CD14-positive monocyte (primary cell): ENCODE results near the gene CPN1. TPM values are rescaled to one million over a fixed set of nuclear protein-coding genes. Genes with fewer than 3 reads are reported as not detected.

Source experiments
- DNase-seq, 3 donors: peaks; one replicate each; pipeline ENCODE4 v3.0.0-alpha.2; 2011 to 2022
- H2AFZ ChIP-seq: 2 replicates; pipeline ENCODE4 v1.6.0; 2012; ENCODE audit warnings: mild to moderate bottlenecking, low read depth, low read length, inconsistent platforms; ENCODE audit not compliant: insufficient read depth, poor library complexity, severe bottlenecking
- H3K27ac ChIP-seq, 2 donors: 1 replicate in 1 of 2; 2 replicates in 1 of 2; pipeline ENCODE4 v1.5.1; 2012 to 2013; ENCODE audit warnings: low read length in 2 of 2, control low read depth in 1 of 2, inconsistent platforms in 1 of 2, low read depth in 1 of 2, mild to moderate bottlenecking in 1 of 2
- H3K27me3 ChIP-seq, 2 donors: one replicate each; pipeline versions ENCODE4 v1.6.0 to v1.6.1; 2011 to 2013; ENCODE audit warnings: low read length in 2 of 2; ENCODE audit not compliant: control insufficient read depth in 2 of 2, insufficient read depth in 2 of 2
- H3K36me3 ChIP-seq, 2 donors: replicated peaks in 1 of 2; 1 replicate in 1 of 2; 2 replicates in 1 of 2; pipeline versions ENCODE4 v1.5.1 to v1.6.1; 2012 to 2013; ENCODE audit warnings: low read length in 2 of 2, control low read depth in 1 of 2, inconsistent platforms in 1 of 2, mild to moderate bottlenecking in 1 of 2; ENCODE audit not compliant: insufficient read depth in 2 of 2, control insufficient read depth in 1 of 2
- H3K4me1 ChIP-seq, 2 donors: 1 replicate in 1 of 2; 2 replicates in 1 of 2; pipeline versions ENCODE4 v1.5.1 to v1.6.1; 2012 to 2013; ENCODE audit warnings: low read length in 2 of 2, control low read depth in 1 of 2, inconsistent platforms in 1 of 2, mild to moderate bottlenecking in 1 of 2, moderate library complexity in 1 of 2; ENCODE audit not compliant: insufficient read depth in 2 of 2, control insufficient read depth in 1 of 2
- H3K4me2 ChIP-seq: replicated peaks from 2 replicates; pipeline ENCODE3; 2012; ENCODE audit warnings: low read length, moderate library complexity, mild to moderate bottlenecking; ENCODE audit not compliant: poor library complexity, severe bottlenecking; ENCODE audit errors: extremely low read depth
- H3K4me3 ChIP-seq, 3 experiments: fragments of 200-600 bp in 1 of 3; sonication (generic) in 1 of 3; replicated peaks in 1 of 3; 1 replicate in 2 of 3; 2 replicates in 1 of 3; pipeline ENCODE4 v1.5.1; 2011 to 2013; ENCODE audit warnings: low read length in 3 of 3, mild to moderate bottlenecking in 3 of 3, control low read depth in 2 of 3, low read depth in 2 of 3, inconsistent platforms in 1 of 3, moderate library complexity in 1 of 3
- H3K79me2 ChIP-seq: 2 replicates; pipeline ENCODE4 v1.6.0; 2012; ENCODE audit warnings: mild to moderate bottlenecking, control low read depth, inconsistent platforms, low read length, moderate library complexity; ENCODE audit not compliant: insufficient read depth
- H3K9ac ChIP-seq: 2 replicates; pipeline ENCODE4 v1.6.0; 2017; ENCODE audit warnings: low read length, mild to moderate bottlenecking; ENCODE audit not compliant: insufficient read depth, poor library complexity, severe bottlenecking
- H3K9me3 ChIP-seq, 2 donors: replicated peaks in 1 of 2; 1 replicate in 1 of 2; 2 replicates in 1 of 2; pipeline versions ENCODE4 v1.5.1 to v1.6.1; 2012 to 2013; ENCODE audit warnings: low read length in 2 of 2, control low read depth in 1 of 2; ENCODE audit not compliant: control insufficient read depth in 1 of 2, insufficient read depth in 1 of 2
- H4K20me1 ChIP-seq: 2 replicates; pipeline ENCODE4 v1.6.0; 2012; ENCODE audit warnings: mild to moderate bottlenecking, low read length, control low read depth, moderate library complexity; ENCODE audit not compliant: insufficient read depth
- H3K27ac Mint-ChIP-seq, 7 donors: one replicate each; pipeline ENCODE4 v1.8.0; 2020; ENCODE audit warnings: mild to moderate bottlenecking in 7 of 7, mixed read lengths in 7 of 7, moderate library complexity in 6 of 7, inconsistent platforms in 2 of 7
- H3K27me3 Mint-ChIP-seq, 3 donors: one replicate each; pipeline ENCODE4 v1.8.0; 2021 to 2022; ENCODE audit warnings: low read depth in 3 of 3, mild to moderate bottlenecking in 3 of 3, mixed read lengths in 3 of 3, moderate library complexity in 3 of 3, inconsistent platforms in 1 of 3
- H3K36me3 Mint-ChIP-seq, 2 donors: one replicate each; pipeline ENCODE4 v1.8.0; 2020; ENCODE audit warnings: mixed read lengths in 2 of 2, inconsistent platforms in 1 of 2, mild to moderate bottlenecking in 1 of 2
- H3K4me1 Mint-ChIP-seq: one replicate; pipeline ENCODE4 v1.8.0; 2020; ENCODE audit warnings: mild to moderate bottlenecking, mixed read lengths
- H3K4me3 Mint-ChIP-seq, 2 donors: one replicate each; pipeline ENCODE4 v1.8.0; 2020; ENCODE audit warnings: mild to moderate bottlenecking in 2 of 2, mixed read lengths in 2 of 2, moderate library complexity in 1 of 2
- H3K9me3 Mint-ChIP-seq, 7 donors: one replicate each; pipeline ENCODE4 v1.8.0; 2020 to 2022; ENCODE audit warnings: mixed read lengths in 7 of 7, mild to moderate bottlenecking in 6 of 7, moderate library complexity in 6 of 7, inconsistent platforms in 2 of 7
- WGBS: methylation state at CpG from one replicate; pipeline ENCODE4 v1.1.5; 2013; ENCODE audit warnings: missing lambda C conversion rate; ENCODE audit not compliant: insufficient coverage; 5-methylcytosine and 5-hydroxymethylcytosine counted together
- intact Hi-C, 2 donors: fragments of 100-400 bp; cut with micrococcal nuclease; formaldehyde crosslinking; loops; one replicate each; pipeline versions ENCODE4 v1.15.0 to v1.15.1; 2023
- polyA plus RNA-seq, 3 donors: library from polyadenylated mRNA; depleted of rRNA in 1 of 3; unstranded in 2 of 3; stranded (reverse) in 1 of 3; fragments of 300-500 nt in 2 of 3; fragments of >200 nt in 1 of 3; fragmentation: Illumina TruSeq in 2 of 3; gene quantifications; 1 replicate in 2 of 3; 2 replicates in 1 of 3; pipeline ENCODE4 v1.2.3, GENCODE V29; 2012 to 2021
- TF ChIP-seq, protein P1 (sequence below): fragments of 200-600 bp; IDR thresholded peaks from one replicate; pipeline ENCODE4 v1.8.0; 2022; ENCODE audit warnings: antibody characterized with exemption, mild to moderate bottlenecking

CPN1 gene
- polyA plus RNA-seq, 3 donors: not detected

DNA sequence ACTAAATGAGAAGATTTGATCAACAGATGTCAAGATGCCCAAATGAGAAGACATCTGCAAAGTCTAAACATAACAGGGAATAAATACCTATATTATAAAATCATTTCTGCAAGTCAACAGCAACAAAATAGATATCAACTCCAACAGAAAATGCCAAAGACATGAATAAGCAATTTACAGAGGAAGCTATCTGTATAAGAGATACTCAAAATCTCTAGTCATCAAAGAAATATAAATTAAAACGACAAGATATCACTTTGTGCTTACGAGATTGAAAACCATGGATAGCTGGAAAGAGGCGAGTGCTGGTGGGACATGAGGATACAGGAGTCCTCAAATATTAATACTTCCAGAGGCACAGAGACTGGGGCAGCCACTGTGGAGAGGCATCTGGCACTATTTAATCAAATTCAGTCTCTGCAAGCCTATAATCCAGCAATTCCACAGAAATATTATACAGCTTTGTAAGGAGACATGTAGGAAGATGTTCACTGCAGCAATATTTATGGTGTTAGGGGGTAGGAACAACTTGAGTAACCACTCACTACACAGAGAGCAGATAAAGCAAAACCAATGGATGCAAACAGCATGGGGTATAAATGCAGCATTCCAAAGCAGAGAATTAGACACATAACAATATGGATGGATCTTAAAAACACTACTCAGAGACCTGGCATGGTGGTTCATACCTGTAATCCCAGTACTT, 76.7 kb downstream of the CPN1 start:
- H3K27ac Mint-ChIP-seq: peak overlapping the region in 1 of 7 donors; percentile 3

DNA sequence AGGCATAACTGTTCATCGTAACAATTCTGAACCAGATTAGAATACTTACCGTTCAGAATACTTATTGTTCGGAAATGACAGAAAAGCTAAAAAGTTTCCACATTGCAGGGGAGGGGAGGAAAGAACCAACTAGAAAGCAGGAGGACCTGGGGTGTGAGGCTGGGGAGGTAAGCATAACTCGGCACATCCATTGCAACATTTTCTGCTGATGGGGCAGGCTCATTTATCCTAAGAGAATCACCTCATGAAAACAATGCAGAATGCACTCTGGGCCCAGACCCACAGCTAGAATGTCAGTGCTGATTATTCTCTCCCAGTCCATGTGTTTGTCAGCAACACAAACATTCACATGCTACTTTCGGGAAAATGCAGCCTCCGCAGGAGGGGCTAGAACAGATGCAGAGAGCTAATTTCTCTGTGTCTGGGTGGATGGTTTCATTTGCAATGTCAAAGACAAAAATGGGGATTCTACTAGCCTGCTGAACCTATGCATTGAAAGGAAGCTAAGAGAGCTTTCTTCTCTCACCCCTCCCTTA, 81.5 kb downstream of the CPN1 start:
- Histone ChIP-seq H3K36me3 (peaks cover 0 to 5% of the 10 kb centered on the region in 2 donors), H3K4me3 (no peak overlapping the region), H3K9me3 (no peaks in the 10 kb centered on the region), H3K9ac (no peak overlapping the region), H3K79me2 (peaks cover 27% of the 10 kb centered on the region), H2AFZ (no peak overlapping the region), H3K4me1 (peaks cover 3 to 4% of the 10 kb centered on the region in 2 donors), H3K4me2 (no peak overlapping the region), H4K20me1 (peaks cover 1% of the 10 kb centered on the region), H3K27ac (no peak overlapping the region), H3K27me3 (no peaks in the 10 kb centered on the region)
- no peak for DNase-seq
- TF ChIP-seq, protein P1, sequence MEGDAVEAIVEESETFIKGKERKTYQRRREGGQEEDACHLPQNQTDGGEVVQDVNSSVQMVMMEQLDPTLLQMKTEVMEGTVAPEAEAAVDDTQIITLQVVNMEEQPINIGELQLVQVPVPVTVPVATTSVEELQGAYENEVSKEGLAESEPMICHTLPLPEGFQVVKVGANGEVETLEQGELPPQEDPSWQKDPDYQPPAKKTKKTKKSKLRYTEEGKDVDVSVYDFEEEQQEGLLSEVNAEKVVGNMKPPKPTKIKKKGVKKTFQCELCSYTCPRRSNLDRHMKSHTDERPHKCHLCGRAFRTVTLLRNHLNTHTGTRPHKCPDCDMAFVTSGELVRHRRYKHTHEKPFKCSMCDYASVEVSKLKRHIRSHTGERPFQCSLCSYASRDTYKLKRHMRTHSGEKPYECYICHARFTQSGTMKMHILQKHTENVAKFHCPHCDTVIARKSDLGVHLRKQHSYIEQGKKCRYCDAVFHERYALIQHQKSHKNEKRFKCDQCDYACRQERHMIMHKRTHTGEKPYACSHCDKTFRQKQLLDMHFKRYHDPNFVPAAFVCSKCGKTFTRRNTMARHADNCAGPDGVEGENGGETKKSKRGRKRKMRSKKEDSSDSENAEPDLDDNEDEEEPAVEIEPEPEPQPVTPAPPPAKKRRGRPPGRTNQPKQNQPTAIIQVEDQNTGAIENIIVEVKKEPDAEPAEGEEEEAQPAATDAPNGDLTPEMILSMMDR: no peak
- H3K27ac Mint-ChIP-seq: no peak overlapping the region
- peaks cover 8% of the 10 kb centered on the region for H3K4me1 Mint-ChIP-seq
- intact Hi-C loops: no loop called here
- H3K4me3 Mint-ChIP-seq: no peak overlapping the region
- no CpG with 5 or more reads among the region's 6 CpGs for WGBS
- H3K36me3 Mint-ChIP-seq: peaks cover 7 to 12% of the 10 kb centered on the region in 2 donors
- H3K9me3 Mint-ChIP-seq: peaks cover 0 to 3% (median 0%) of the 10 kb centered on the region in 7 donors
- peaks cover 0 to 4% (median 3%) of the 10 kb centered on the region in 3 donors for H3K27me3 Mint-ChIP-seq

More for the DNA sequence above, 76.7 kb downstream of the CPN1 start:
- H3K36me3 ChIP-seq: peaks cover 0 to 5% of the 10 kb centered on the region in 2 donors
- TF ChIP-seq, protein P1: no peak
- H3K9me3 ChIP-seq: no peaks in the 10 kb centered on the region
- WGBS: no CpG with 5 or more reads among the region's 3 CpGs
- no peak overlapping the region for H3K27ac ChIP-seq
- H3K79me2 ChIP-seq: peaks cover 56% of the 10 kb centered on the region
- no peak for DNase-seq
- no peaks in the 10 kb centered on the region for H3K27me3 ChIP-seq
- peaks cover 38% of the 10 kb centered on the region for H3K4me1 Mint-ChIP-seq
- peaks cover 0 to 3% (median 0%) of the 10 kb centered on the region in 7 donors for H3K9me3 Mint-ChIP-seq
- peaks cover 13% of the 10 kb centered on the region for H4K20me1 ChIP-seq
- H3K9ac ChIP-seq: no peak overlapping the region
- peaks cover 4 to 12% of the 10 kb centered on the region in 2 donors for H3K36me3 Mint-ChIP-seq
- H3K4me3 Mint-ChIP-seq: no peak overlapping the region
- H3K4me2 ChIP-seq: no peak overlapping the region
- no peak overlapping the region for H2AFZ ChIP-seq
- H3K27me3 Mint-ChIP-seq: peaks cover 0 to 8% (median under 1%) of the 10 kb centered on the region in 3 donors
- H3K4me1 ChIP-seq: peaks cover 21 to 36% of the 10 kb centered on the region in 2 donors
- intact Hi-C loops: loop anchor here in 1 of 2 donors (5.0 kb wide), 2 partner anchors 33 to 88 kb away; no protein-coding TSS in a partner anchor
- no peak overlapping the region for H3K4me3 ChIP-seq
